Right cardiac atrium (tissue), 5 donors: ENCODE results near the gene RNF13. TPM values are rescaled to one million over a fixed set of nuclear protein-coding genes. Genes with fewer than 3 reads are reported as not detected.
A peak's percentile ranks its signal among the peaks of the same experiment; 100 is the strongest.

Experiments
- ATAC-seq, 2 donors: fragments of 200-7000 bp; cut with Tn5 transposase; one replicate each; pipeline versions ENCODE4 v1.8.0 to v1.9.1; 2020; ENCODE audit warnings: moderate library complexity in 2 of 2, mild to moderate bottlenecking in 1 of 2
- DNase-seq, 3 donors: peaks; one replicate each; pipeline ENCODE4 v3.0.0-alpha.2; 2020
- H3K27ac ChIP-seq: one replicate; pipeline ENCODE4 v1.5.1; 2013; ENCODE audit warnings: mild to moderate bottlenecking, low read length, control low read depth, moderate library complexity
- H3K27me3 ChIP-seq: one replicate; pipeline ENCODE4 v1.6.1; 2013; ENCODE audit not compliant: control insufficient read depth, insufficient read depth
- H3K4me1 ChIP-seq: one replicate; pipeline ENCODE4 v1.6.1; 2013; ENCODE audit warnings: low read length; ENCODE audit not compliant: control insufficient read depth, insufficient read depth
- H3K4me3 ChIP-seq: one replicate; pipeline ENCODE4 v1.5.1; 2013; ENCODE audit warnings: low read length, control low read depth
- H3K9me3 ChIP-seq: one replicate; pipeline ENCODE4 v1.6.1; 2013; ENCODE audit warnings: low read length; ENCODE audit not compliant: control insufficient read depth
- WGBS: extraction: QIAGEN DNeasy Blood & Tissue Kit; methylation state at CpG from one replicate; pipeline ENCODE4 v1.1.7; 2013; 5-methylcytosine and 5-hydroxymethylcytosine counted together
- intact Hi-C, 4 donors: fragments of 100-400 bp; cut with DNase I; formaldehyde crosslinking; loops; one replicate each; pipeline versions ENCODE4 v1.11.0 to v1.14.0; 2022 to 2023
- long read RNA-seq, 4 donors: library from polyadenylated mRNA; unstranded; transcript quantifications; one replicate each; pipeline ENCODE4 v2.0.0, GENCODE V29; 2020 to 2021
- polyA plus RNA-seq: library from polyadenylated mRNA; stranded (reverse); fragments of 200-250 nt; gene quantifications from one replicate; pipeline ENCODE4 v1.2.3, GENCODE V29; 2013
- total RNA-seq, 4 donors: library from RNA; stranded (reverse); fragmentation: NEBNext Ultra II Directional; extraction: Animal tissue kit (Norgen Biotek cat#: 25700); gene quantifications; one replicate each; pipeline ENCODE4 v1.2.1, GENCODE V29; 2021
- donor health status: healthy with polysubstance abuse.
- donor health status: DM: no; HTN: yes; CAD: no.
- donor health status: DM: no; HTN: no; CAD: no.
- donor health status: DM: no; HTN: yes; CAD: no; lungs with severe emphysema.
- donor health status: DM: yes; HTN: yes; CAD: no.

Gene RNF13
- total RNA-seq: 10 to 100 TPM; 54.8 to 65.7 (median 63.6) TPM
- 36.6 TPM for polyA plus RNA-seq
- long read RNA-seq, donor 1, transcript RNF13-212 (10 exons, 1,027 nt): minor isoform, 11 of 129 reads
- long read RNA-seq, donor 1, transcript RNF13-203 (10 exons, 2,843 nt): major isoform, 94 of 129 reads
- long read RNA-seq, donor 1, partial matches to known transcripts: 3 of 129 reads
- long read RNA-seq, donor 1, other reads (novel, unspliced or antisense): 18 of 129 reads
- long read RNA-seq, donor 2, transcript RNF13-212 (10 exons, 1,027 nt): minor isoform, 5 of 48 reads
- long read RNA-seq, donor 2, transcript RNF13-203 (10 exons, 2,843 nt): major isoform, 35 of 48 reads
- long read RNA-seq, donor 2, partial matches to known transcripts: 1 of 48 reads
- long read RNA-seq, donor 2, other reads (novel, unspliced or antisense): 6 of 48 reads
- long read RNA-seq, donor 3, transcript RNF13-203 (10 exons, 2,843 nt): major isoform, 222 of 303 reads
- long read RNA-seq, donor 3, transcript RNF13-201 (11 exons, 2,866 nt): minor isoform, 5 of 303 reads
- long read RNA-seq, donor 3, transcript RNF13-212 (10 exons, 1,027 nt): minor isoform, 25 of 303 reads
- long read RNA-seq, donor 3, partial matches to known transcripts: 5 of 303 reads
- long read RNA-seq, donor 3, other reads (novel, unspliced or antisense): 38 of 303 reads
- long read RNA-seq, donor 4, transcript RNF13-203 (10 exons, 2,843 nt): major isoform, 54 of 73 reads
- long read RNA-seq, donor 4, transcript RNF13-212 (10 exons, 1,027 nt): minor isoform, 5 of 73 reads
- long read RNA-seq, donor 4, partial matches to known transcripts: 3 of 73 reads
- long read RNA-seq, donor 4, other reads (novel, unspliced or antisense): 7 of 73 reads

GRCh38 chr3:149812606-149813366, at the start of gene RNF13:
RNF13 (plus strand) TSS chr3:149813215; CDS start chr3:149846027, 32,812 bp downstream.
- Histone ChIP-seq H3K27ac (peak within 1 kb of the TSS; percentile 96), H3K9me3 (no peaks in the 10 kb centered on the region), H3K4me3 (peak within 1 kb of the TSS; percentile 84), H3K27me3 (no peaks in the 10 kb centered on the region), H3K4me1 (peaks cover 2% of the 10 kb centered on the region)
- DNase-seq (peak; percentile 97 to 99 (median 98)), ATAC-seq (peak; percentile 98)
- under 1% methylated on average over 56 of the region's 56 CpGs for WGBS
- intact Hi-C loops: no loop called here

- H3K9me3 ChIP-seq: no peaks in the 10 kb centered on the region
- intact Hi-C loops: no loop called here
- ATAC-seq (no peak), DNase-seq (no peak)
- 77% methylated on average over 3 of the region's 3 CpGs for whole genome bisulfite sequencing
- H3K27ac ChIP-seq: no peak overlapping the region
- H3K4me1 ChIP-seq: no peaks in the 10 kb centered on the region
- H3K27me3 ChIP-seq: no peaks in the 10 kb centered on the region
- H3K4me3 ChIP-seq: no peak overlapping the region
These were observed 49.3 kb upstream of the RNF13 start for GRCh38 chr3:149763565-149764195.

- intact Hi-C loops: no loop called here
- ATAC-seq (no peak), DNase-seq (no peak)
- WGBS: 45% methylated on average over 1 of the region's 1 CpG
- Histone ChIP-seq H3K9me3 (no peaks in the 10 kb centered on the region), H3K4me1 (no peaks in the 10 kb centered on the region), H3K27ac (no peak overlapping the region), H3K4me3 (no peak overlapping the region), H3K27me3 (no peaks in the 10 kb centered on the region)
These were observed 48.7 kb upstream of the RNF13 start for GRCh38 chr3:149764302-149764701.

GRCh38 chr3:149765762-149766334, 47.2 kb upstream of the RNF13 start:
- Histone ChIP-seq H3K27ac (no peak overlapping the region), H3K4me1 (no peaks in the 10 kb centered on the region), H3K27me3 (no peaks in the 10 kb centered on the region), H3K9me3 (no peaks in the 10 kb centered on the region), H3K4me3 (no peak overlapping the region)
- DNase-seq (no peak), ATAC-seq (no peak)
- intact Hi-C loops: no loop called here
- 59% methylated on average over 2 of the region's 2 CpGs for WGBS

- intact Hi-C loops: no loop called here
- H3K27me3 ChIP-seq: no peaks in the 10 kb centered on the region
- no peak for DNase-seq
- H3K4me3 ChIP-seq: no peak overlapping the region
- no peak overlapping the region for H3K27ac ChIP-seq
- no peaks in the 10 kb centered on the region for H3K9me3 ChIP-seq
- WGBS: 84% methylated on average over 6 of the region's 6 CpGs
- no peak for ATAC-seq
- no peaks in the 10 kb centered on the region for H3K4me1 ChIP-seq
These were observed 45.3 kb upstream of the RNF13 start for GRCh38 chr3:149767720-149768119.

GRCh38 chr3:149768704-149769103, 44.3 kb upstream of the RNF13 start:
- ATAC-seq (no peak), DNase-seq (no peak)
- Histone ChIP-seq H3K9me3 (no peaks in the 10 kb centered on the region), H3K4me3 (no peak overlapping the region), H3K27me3 (no peaks in the 10 kb centered on the region), H3K27ac (no peak overlapping the region), H3K4me1 (no peaks in the 10 kb centered on the region)
- 95% methylated on average over 6 of the region's 6 CpGs for WGBS
- intact Hi-C loops: no loop called here

- ATAC-seq: no peak
- Histone ChIP-seq H3K27ac (no peak overlapping the region), H3K9me3 (no peaks in the 10 kb centered on the region), H3K27me3 (no peaks in the 10 kb centered on the region), H3K4me1 (no peaks in the 10 kb centered on the region), H3K4me3 (no peak overlapping the region)
- no peak for DNase-seq
- WGBS: 83% methylated on average over 2 of the region's 2 CpGs
- intact Hi-C loops: loop anchor here in 2 of 4 donors (5.0 to 10.0 kb wide), 2 partner anchors 268 to 275 kb away; no protein-coding TSS in a partner anchor
These were observed 42.8 kb upstream of the RNF13 start for GRCh38 chr3:149770246-149770645.

- intact Hi-C loops: loop anchor here in 2 of 4 donors (5.0 to 10.0 kb wide), 2 partner anchors 269 to 277 kb away; no protein-coding TSS in a partner anchor
- WGBS: 45% methylated on average over 8 of the region's 8 CpGs
- ATAC-seq (peak; percentile 38 to 75), DNase-seq (peak; percentile 30 to 59 (median 57))
- Histone ChIP-seq H3K27ac (no peak overlapping the region), H3K27me3 (no peaks in the 10 kb centered on the region), H3K4me1 (no peaks in the 10 kb centered on the region), H3K9me3 (no peaks in the 10 kb centered on the region), H3K4me3 (no peak overlapping the region)
These were observed 41.3 kb upstream of the RNF13 start for GRCh38 chr3:149771652-149772271.

GRCh38 chr3:149772861-149773260, 40.2 kb upstream of the RNF13 start:
- intact Hi-C loops: loop anchor here in 2 of 4 donors (5.0 to 10.0 kb wide), 2 partner anchors 271 to 278 kb away; no protein-coding TSS in a partner anchor
- DNase-seq (no peak), ATAC-seq (no peak)
- Histone ChIP-seq H3K27me3 (no peaks in the 10 kb centered on the region), H3K9me3 (no peaks in the 10 kb centered on the region), H3K4me3 (no peak overlapping the region), H3K4me1 (no peaks in the 10 kb centered on the region), H3K27ac (no peak overlapping the region)
- WGBS: 81% methylated on average over 2 of the region's 2 CpGs
